ENCODE measurements around the gene FAM210A. TPM values are rescaled to one million over a fixed set of nuclear protein-coding genes. Genes with fewer than 3 reads are reported as not detected.

The FAM210A gene
- total RNA-seq, 2 donors from 2014 or later: 10.3 to 12.4 TPM

GRCh38 chr18:13626544-13626908, 99.8 kb downstream of the FAM210A start:
- no peak for TF ChIP-seq CTCF (IDR thresholded peaks at IDR 0.05)
- TF ChIP-seq POLR2AphosphoS5 (IDR thresholded peaks at IDR 0.05): no peak
- TF ChIP-seq POLR2A (IDR thresholded peaks at IDR 0.05): no peak
- DNase-seq (ENCODE audit: low spot score): no peak

GRCh38 chr18:13625843-13626543, 100.4 kb downstream of the FAM210A start:
- intact Hi-C loops (cut with DNase I): loop anchor here (5.0 to 10.0 kb wide), 3 partner anchors 64 to 361 kb away; no protein-coding TSS in a partner anchor
- TF ChIP-seq CTCF (IDR thresholded peaks at IDR 0.05) (no peak), POLR2A (IDR thresholded peaks at IDR 0.05) (no peak), POLR2AphosphoS5 (IDR thresholded peaks at IDR 0.05) (no peak)
- Histone ChIP-seq H3K27me3 (replicated peaks; ENCODE audit: insufficient read depth) (no peaks in the 10 kb centered on the region), H3K9me3 (no peaks in the 10 kb centered on the region), H3K36me3 (no peaks in the 10 kb centered on the region), H3K4me1 (replicated peaks) (no peaks in the 10 kb centered on the region), H3K4me3 (no peak overlapping the region), H3K27ac (no peak overlapping the region)
- DNase-seq (ENCODE audit: low spot score): no peak
- 90% methylated on average over 8 of the region's 8 CpGs for WGBS

More at GRCh38 chr18:13626544-13626908, 99.8 kb downstream of the FAM210A start:
- Histone ChIP-seq H3K27me3 (replicated peaks; ENCODE audit: insufficient read depth) (no peaks in the 10 kb centered on the region), H3K4me1 (replicated peaks) (no peaks in the 10 kb centered on the region), H3K36me3 (no peaks in the 10 kb centered on the region), H3K9me3 (no peaks in the 10 kb centered on the region), H3K27ac (no peak overlapping the region), H3K4me3 (no peak overlapping the region)
- 77% methylated on average over 2 of the region's 2 CpGs for WGBS
- intact Hi-C loops (cut with DNase I): loop anchor here (5.0 to 10.0 kb wide), 3 partner anchors 64 to 362 kb away; no protein-coding TSS in a partner anchor

GRCh38 chr18:13625355-13625754, 101.0 kb downstream of the FAM210A start:
- TF ChIP-seq CTCF (IDR thresholded peaks at IDR 0.05): no peak
- no peak for TF ChIP-seq POLR2AphosphoS5 (IDR thresholded peaks at IDR 0.05)
- no peak for TF ChIP-seq POLR2A (IDR thresholded peaks at IDR 0.05)
- H3K27ac ChIP-seq: no peak overlapping the region
- no peaks in the 10 kb centered on the region for H3K36me3 ChIP-seq
- no peaks in the 10 kb centered on the region for H3K4me1 ChIP-seq (replicated peaks)
- no peak overlapping the region for H3K4me3 ChIP-seq
- 83% methylated on average over 9 of the region's 10 CpGs for WGBS
- DNase-seq (ENCODE audit: low spot score): no peak
- intact Hi-C loops (cut with DNase I): loop anchor here (5.0 to 10.0 kb wide), 3 partner anchors 63 to 361 kb away; no protein-coding TSS in a partner anchor
- H3K27me3 ChIP-seq (replicated peaks; ENCODE audit: insufficient read depth): no peaks in the 10 kb centered on the region
- no peaks in the 10 kb centered on the region for H3K9me3 ChIP-seq

- WGBS: 85% methylated on average over 11 of the region's 11 CpGs
- no peak for DNase-seq (ENCODE audit: low spot score)
- no peak overlapping the region for H3K4me3 ChIP-seq
- H3K9me3 ChIP-seq: no peaks in the 10 kb centered on the region
- no peaks in the 10 kb centered on the region for H3K4me1 ChIP-seq (replicated peaks)
- no peak overlapping the region for H3K27ac ChIP-seq
- intact Hi-C loops (cut with DNase I): loop anchor here (5.0 to 10.0 kb wide), 3 partner anchors 62 to 360 kb away; no protein-coding TSS in a partner anchor
- no peak for TF ChIP-seq POLR2AphosphoS5 (IDR thresholded peaks at IDR 0.05)
- TF ChIP-seq CTCF (IDR thresholded peaks at IDR 0.05): no peak
- no peak for TF ChIP-seq POLR2A (IDR thresholded peaks at IDR 0.05)
- H3K27me3 ChIP-seq (replicated peaks; ENCODE audit: insufficient read depth): no peaks in the 10 kb centered on the region
- no peaks in the 10 kb centered on the region for H3K36me3 ChIP-seq
Measured at GRCh38 chr18:13624563-13625237, 101.7 kb downstream of the FAM210A start.

Measured in prostate gland (tissue), 2 donors.